Stimulated activated CD4-positive, alpha-beta T cell treated with anti-CD3 and anti-CD28 coated beads, Interleukin-12 subunit alpha, Interleukin-12 subunit beta, amount 100 ng/mL, for 24 hours (primary cell): ENCODE data around the gene IPO7.

Experiments
- DNase-seq, 2 experiments: peaks; one replicate each; pipeline ENCODE4 v3.0.0-alpha.2; 2020; ENCODE audit warnings: low read depth in 2 of 2

IPO7 gene

DNA sequence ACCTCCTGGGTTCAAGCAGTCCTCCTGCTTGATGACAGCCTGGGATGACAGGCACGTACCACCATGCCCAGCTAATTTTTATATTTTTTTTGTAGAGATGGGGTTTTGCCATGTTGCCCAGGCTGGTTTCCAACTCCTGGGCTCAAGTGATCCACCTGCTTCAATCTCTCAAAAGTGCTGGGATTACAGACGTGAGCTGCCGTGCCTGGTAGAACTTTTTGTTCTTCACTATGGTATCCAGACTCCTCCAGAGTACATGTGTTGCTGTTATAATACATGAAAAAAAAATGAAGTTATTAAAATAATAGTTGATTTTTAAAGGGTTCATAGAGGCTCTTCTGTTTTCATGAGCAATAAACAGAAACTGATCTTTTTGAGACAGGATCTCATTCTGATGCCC, 105.9 kb downstream of the IPO7 start:
- no peak for DNase-seq

DNA sequence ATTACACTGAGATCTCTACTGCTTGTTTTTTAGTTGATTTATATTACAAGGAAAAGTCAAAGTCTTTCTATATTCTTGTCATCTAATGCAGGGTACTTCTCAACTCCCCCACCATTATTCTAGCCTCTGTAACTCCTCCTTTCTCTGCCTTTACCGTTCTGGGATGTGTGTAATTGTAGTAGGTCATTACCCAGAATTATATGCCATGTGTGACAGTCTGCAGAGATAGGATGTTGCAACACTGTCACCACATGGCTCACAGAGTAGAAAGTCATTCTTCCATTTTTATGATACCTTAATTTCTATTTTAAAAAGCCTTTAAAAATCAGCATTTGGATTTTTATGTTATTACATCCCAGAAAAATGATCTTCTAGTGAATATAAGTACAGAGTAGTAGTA, 109.0 kb downstream of the IPO7 start:
- no peak for DNase-seq

DNA sequence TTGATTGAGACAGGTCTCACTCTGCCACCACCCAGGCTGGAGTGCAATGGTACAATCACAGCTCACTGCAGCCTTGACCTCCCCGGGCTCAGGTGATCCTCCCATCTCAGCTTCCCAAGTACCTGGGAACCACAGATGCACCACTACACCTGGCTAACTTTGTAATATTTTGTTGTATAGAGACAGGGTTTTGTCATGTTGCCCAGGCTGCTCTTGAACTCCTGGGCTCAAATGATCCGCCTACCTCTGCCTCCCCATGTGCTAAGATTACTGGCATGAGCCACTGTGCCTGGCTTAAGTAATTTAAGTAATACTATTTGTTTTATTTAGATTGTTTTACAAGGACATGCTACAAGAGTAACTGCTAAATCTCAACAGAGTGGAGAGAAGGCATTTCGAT, 109.9 kb downstream of the IPO7 start:
- no peak for DNase-seq

DNA sequence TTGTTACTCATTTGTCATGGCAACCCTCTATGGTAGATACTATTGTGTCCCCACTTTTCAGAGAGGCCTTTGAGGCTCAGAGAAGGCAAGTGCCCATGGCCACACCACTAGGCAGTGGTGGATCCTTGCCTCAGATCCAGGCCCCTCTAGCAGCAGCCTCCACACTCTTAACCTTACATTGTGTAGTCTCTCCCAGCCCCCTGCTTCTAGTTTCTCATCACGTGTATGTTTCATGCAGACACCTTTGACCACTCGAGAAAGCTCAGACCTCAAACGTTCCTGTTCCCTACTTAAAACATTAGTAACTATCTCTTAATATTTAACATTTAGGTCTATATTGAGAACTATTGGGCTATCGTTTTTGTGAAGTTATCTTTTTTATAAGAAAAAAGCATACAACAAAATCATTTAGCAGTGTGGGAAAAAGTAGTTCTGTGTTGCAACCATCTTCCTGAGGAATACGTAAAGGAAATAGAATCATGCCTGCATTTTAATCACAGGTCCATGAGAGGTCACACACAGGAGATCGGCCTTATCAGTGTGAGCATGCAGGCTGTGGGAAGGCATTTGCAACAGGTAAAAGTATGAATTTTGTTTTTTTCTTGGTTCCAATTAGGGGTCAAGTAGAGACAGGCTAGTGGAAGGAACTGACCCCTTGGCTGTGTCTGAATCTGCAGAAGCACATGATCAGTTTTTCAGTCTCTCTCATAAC, 111.5 kb downstream of the IPO7 start:
- DNase-seq, result no peak
